ENCODE results near the gene WFIKKN2.

The WFIKKN2 gene

GRCh38 chr17:50834429-50835300 lies 721 bp upstream of the WFIKKN2 start:
- peak; percentile 43 for DNase-seq (ENCODE audit: low read depth)

- DNase-seq (ENCODE audit: low read depth): no peak
Measured at GRCh38 chr17:50836826-50837225, 1.4 kb downstream of the WFIKKN2 start.

GRCh38 chr17:50837286-50837979 lies 2.0 kb downstream of the WFIKKN2 start:
- DNase-seq (ENCODE audit: low read depth): no peak

GRCh38 chr17:50837980-50838954 lies 2.9 kb downstream of the WFIKKN2 start:
- DNase-seq (ENCODE audit: low read depth): no peak

GRCh38 chr17:50839591-50840310 lies 4.4 kb downstream of the WFIKKN2 start:
- DNase-seq (ENCODE audit: low read depth): no peak

GRCh38 chr17:50840311-50840851 lies 5.0 kb downstream of the WFIKKN2 start:
- no peak for DNase-seq (ENCODE audit: low read depth)

- no peak for DNase-seq (ENCODE audit: low read depth)
Measured at GRCh38 chr17:50841277-50841948, 6.0 kb downstream of the WFIKKN2 start.

- DNase-seq (ENCODE audit: low read depth): peak; percentile 45
Measured at GRCh38 chr17:50841949-50842354, 6.6 kb downstream of the WFIKKN2 start.

GRCh38 chr17:50842506-50843149 lies 7.2 kb downstream of the WFIKKN2 start:
- DNase-seq (ENCODE audit: low read depth): no peak

- DNase-seq (ENCODE audit: low read depth): no peak
Measured at GRCh38 chr17:50843150-50843905, 7.9 kb downstream of the WFIKKN2 start.

- no peak for DNase-seq (ENCODE audit: low read depth)
Measured at GRCh38 chr17:50844117-50844700, 8.8 kb downstream of the WFIKKN2 start.

GRCh38 chr17:50845240-50846147 lies 10.1 kb downstream of the WFIKKN2 start:
- peak; percentile 65 for DNase-seq (ENCODE audit: low read depth)

- no peak for DNase-seq (ENCODE audit: low read depth)
Measured at GRCh38 chr17:50847566-50847965, 12.2 kb downstream of the WFIKKN2 start.

GRCh38 chr17:50848039-50848438 lies 12.7 kb downstream of the WFIKKN2 start:
- no peak for DNase-seq (ENCODE audit: low read depth)

GRCh38 chr17:50848711-50849110 lies 13.3 kb downstream of the WFIKKN2 start:
- DNase-seq (ENCODE audit: low read depth): no peak

GRCh38 chr17:50850640-50851039 lies 15.3 kb downstream of the WFIKKN2 start:
- no peak for DNase-seq (ENCODE audit: low read depth)

- DNase-seq (ENCODE audit: low read depth): no peak
Measured at GRCh38 chr17:50853015-50853615, 17.7 kb downstream of the WFIKKN2 start.

Measured in amniotic epithelial cell (primary cell).